ENCODE data around the gene CABP7.

DNA sequence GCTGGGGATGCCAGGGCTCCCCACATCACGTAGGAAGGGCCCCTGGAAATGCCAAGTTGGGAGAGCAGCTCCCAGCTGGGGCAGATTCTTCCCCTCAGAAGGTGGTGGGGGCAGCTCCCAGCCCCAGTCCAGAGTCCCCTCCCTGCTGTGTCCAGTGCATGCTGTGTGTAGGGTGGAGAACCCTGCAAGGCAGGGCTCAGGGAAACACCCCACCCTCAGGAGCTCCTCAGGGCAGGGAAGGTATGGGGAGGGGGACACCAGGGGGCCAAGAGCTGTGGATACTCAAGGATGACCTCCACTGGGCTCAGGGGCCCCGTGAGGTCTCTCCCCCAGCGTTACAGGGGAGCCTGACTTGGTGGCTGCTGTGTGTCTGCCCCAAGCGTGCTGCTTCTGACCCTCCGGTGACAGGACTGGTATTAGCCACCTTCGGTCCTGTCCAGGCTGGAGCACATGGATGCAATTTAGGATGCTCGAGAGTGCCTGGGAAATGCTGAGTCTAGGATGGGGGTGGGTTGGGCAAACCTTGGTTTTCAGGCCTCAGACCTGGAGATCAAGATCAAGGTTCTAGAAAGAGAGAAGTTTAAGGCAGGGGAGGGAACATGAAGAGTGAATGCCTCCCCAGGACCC is 16.1 kb upstream of the CABP7 start:
- TF ChIP-seq, protein P1, sequence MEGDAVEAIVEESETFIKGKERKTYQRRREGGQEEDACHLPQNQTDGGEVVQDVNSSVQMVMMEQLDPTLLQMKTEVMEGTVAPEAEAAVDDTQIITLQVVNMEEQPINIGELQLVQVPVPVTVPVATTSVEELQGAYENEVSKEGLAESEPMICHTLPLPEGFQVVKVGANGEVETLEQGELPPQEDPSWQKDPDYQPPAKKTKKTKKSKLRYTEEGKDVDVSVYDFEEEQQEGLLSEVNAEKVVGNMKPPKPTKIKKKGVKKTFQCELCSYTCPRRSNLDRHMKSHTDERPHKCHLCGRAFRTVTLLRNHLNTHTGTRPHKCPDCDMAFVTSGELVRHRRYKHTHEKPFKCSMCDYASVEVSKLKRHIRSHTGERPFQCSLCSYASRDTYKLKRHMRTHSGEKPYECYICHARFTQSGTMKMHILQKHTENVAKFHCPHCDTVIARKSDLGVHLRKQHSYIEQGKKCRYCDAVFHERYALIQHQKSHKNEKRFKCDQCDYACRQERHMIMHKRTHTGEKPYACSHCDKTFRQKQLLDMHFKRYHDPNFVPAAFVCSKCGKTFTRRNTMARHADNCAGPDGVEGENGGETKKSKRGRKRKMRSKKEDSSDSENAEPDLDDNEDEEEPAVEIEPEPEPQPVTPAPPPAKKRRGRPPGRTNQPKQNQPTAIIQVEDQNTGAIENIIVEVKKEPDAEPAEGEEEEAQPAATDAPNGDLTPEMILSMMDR (IDR thresholded peaks at IDR 0.05) = no peak
- no peak for TF ChIP-seq POLR2A (IDR thresholded peaks at IDR 0.05)
